Endothelial cell of umbilical vein (primary cell): ENCODE data around the gene SDF4. TPM values are rescaled to one million over a fixed set of nuclear protein-coding genes. Genes with fewer than 3 reads are reported as not detected.

ENCODE experiments used
- BruUV-seq: library from RNA; stranded (reverse); fragments of 400-500 nt; replicated peaks from 2 replicates; lab custom pipeline; 2021; lab: Mats Ljungman, UMichigan
- CTCF ChIA-PET: fragments of 300-600, 350-600 bp; sonication (Branson Sonifier 250); formaldehyde crosslinking; loops from one replicate; lab custom pipeline; 2021; ENCODE audit warnings: antibody characterized with exemption, inconsistent platforms; lab: Charles Lee
- POLR2A ChIA-PET: fragments of 300-600, 350-600 bp; sonication (Branson Sonifier 250); formaldehyde crosslinking; loops from one replicate; lab custom pipeline; 2021; ENCODE audit warnings: antibody characterized with exemption, inconsistent platforms; lab: Charles Lee
- DNase-seq: peaks from one replicate; pipeline ENCODE4 v3.0.0-alpha.2; 2011; ENCODE audit warnings: low read depth, low spot score
- FAIRE-seq: peaks from 2 replicates; lab custom pipeline; 2011; peaks lifted over from hg19 to GRCh38; lab: Jason Lieb, UNC
- H2AFZ ChIP-seq: 2 replicates; pipeline ENCODE4 v1.6.0; 2012; ENCODE audit warnings: low read depth, low read length, control low read depth, inconsistent platforms
- H3K27ac ChIP-seq: 2 replicates; pipeline ENCODE4 v1.5.1; 2011; ENCODE audit warnings: low read depth, mild to moderate bottlenecking, control low read depth, low read length, moderate library complexity; ENCODE audit not compliant: insufficient read depth
- H3K27me3 ChIP-seq, 2 experiments: 2 replicates each; pipeline versions ENCODE4 v1.6.0 to v1.6.1; 2011; ENCODE audit warnings: low read length in 2 of 2, mixed read lengths in 1 of 2; ENCODE audit not compliant: control insufficient read depth in 2 of 2, insufficient read depth in 2 of 2
- H3K36me3 ChIP-seq, 2 experiments: 2 replicates in 1 of 2; 3 replicates in 1 of 2; pipeline ENCODE4 v1.5.1; 2011; ENCODE audit warnings: low read length in 2 of 2, mild to moderate bottlenecking in 1 of 2, moderate library complexity in 1 of 2; ENCODE audit not compliant: control insufficient read depth in 2 of 2, insufficient read depth in 2 of 2; ENCODE audit errors: extremely low read depth in 1 of 2
- H3K4me1 ChIP-seq: 3 replicates; pipeline ENCODE4 v1.5.1; 2011; ENCODE audit warnings: mild to moderate bottlenecking, low read length; ENCODE audit not compliant: control insufficient read depth, insufficient read depth; ENCODE audit errors: extremely low read depth
- H3K4me2 ChIP-seq: 2 replicates; pipeline ENCODE4 v1.6.1; 2011; ENCODE audit warnings: low read length, control low read depth, mixed read lengths; ENCODE audit not compliant: insufficient read depth
- H3K4me3 ChIP-seq, 3 experiments: fragments of 200-600 bp in 1 of 3; sonication (generic), shearing (Covaris generic) in 1 of 3; replicated peaks in 1 of 3; 2 replicates each; pipeline ENCODE4 v1.5.1; 2011 to 2016; ENCODE audit warnings: control low read depth in 3 of 3, low read length in 3 of 3, mild to moderate bottlenecking in 2 of 3, inconsistent platforms in 1 of 3, low read depth in 1 of 3, moderate library complexity in 1 of 3; ENCODE audit not compliant: insufficient read depth in 1 of 3
- H3K79me2 ChIP-seq: 2 replicates; pipeline ENCODE4 v1.6.0; 2012; ENCODE audit warnings: low read length, inconsistent platforms; ENCODE audit not compliant: control insufficient read depth, insufficient read depth
- H3K9ac ChIP-seq: replicated peaks from 2 replicates; pipeline ENCODE3; 2011; ENCODE audit warnings: low read length, control low read depth; ENCODE audit not compliant: insufficient read depth; ENCODE audit errors: extremely low read depth
- H3K9me1 ChIP-seq: replicated peaks from 3 replicates; pipeline ENCODE4 v1.6.0; 2011; ENCODE audit warnings: mild to moderate bottlenecking, low read length; ENCODE audit not compliant: control insufficient read depth, insufficient read depth; ENCODE audit errors: extremely low read depth
- H3K9me3 ChIP-seq: replicated peaks from 2 replicates; pipeline ENCODE4 v1.5.1; 2012; ENCODE audit warnings: low read length, inconsistent platforms; ENCODE audit not compliant: control insufficient read depth, insufficient read depth
- H4K20me1 ChIP-seq: replicated peaks from 2 replicates; pipeline ENCODE3; 2011; ENCODE audit warnings: mild to moderate bottlenecking, low read length; ENCODE audit not compliant: control insufficient read depth, insufficient read depth; ENCODE audit errors: extremely low read depth
- EZH2 ChIP-seq: IDR thresholded peaks from 2 replicates; pipeline ENCODE4 v1.6.1; 2012; ENCODE audit warnings: borderline replicate concordance, low read depth, mild to moderate bottlenecking, moderate library complexity, low read length, inconsistent platforms; ENCODE audit not compliant: severe bottlenecking
- GATA2 ChIP-seq: IDR thresholded peaks from 2 replicates; pipeline ENCODE4 v1.7.0; 2011; ENCODE audit warnings: low read depth, mild to moderate bottlenecking, moderate library complexity, mixed read lengths, low read length; ENCODE audit not compliant: insufficient read length, insufficient read depth
- JUN ChIP-seq: IDR thresholded peaks from 2 replicates; pipeline ENCODE4 v1.6.1; 2011; ENCODE audit warnings: borderline replicate concordance, low read depth; ENCODE audit not compliant: insufficient read length, insufficient read depth
- MYC ChIP-seq: IDR thresholded peaks from one replicate; pipeline ENCODE4 v1.6.1; 2011; ENCODE audit warnings: mild to moderate bottlenecking, low read depth, low read length
- POLR2A ChIP-seq: IDR thresholded peaks from 2 replicates; pipeline ENCODE4 v1.6.1; 2012; ENCODE audit warnings: low read depth, mild to moderate bottlenecking, control low read depth, low read length
- POLR2AphosphoS5 ChIP-seq: IDR thresholded peaks from 2 replicates; pipeline ENCODE4 v1.6.1; 2012; ENCODE audit warnings: low read depth, mild to moderate bottlenecking, control low read depth, low read length, moderate library complexity; ENCODE audit not compliant: insufficient read depth
- dilution Hi-C: fragments of 300-500 bp; cut with MboI; formaldehyde crosslinking; loops from one replicate; pipeline ENCODE4 v1.15.0; 2019; ENCODE audit warnings: low sequenced_read_pairs; ENCODE audit not compliant: extremely low pct_ligation_motif_present
- intact Hi-C: fragments of 100-400 bp; cut with micrococcal nuclease; formaldehyde crosslinking; loops from one replicate; pipeline ENCODE4 v1.10.0; 2022
- polyA plus RNA-seq, 4 experiments: library from polyadenylated mRNA; depleted of rRNA in 3 of 4; stranded (reverse) in 3 of 4; unstranded in 1 of 4; fragments of >200 nt; gene quantifications; 2 replicates each; pipeline versions ENCODE4 v1.2.1 to v1.2.3, GENCODE V29; 2011 to 2012; ENCODE audit warnings: missing spikeins in 1 of 4
- total RNA-seq: library from RNA; stranded (reverse); gene quantifications from 2 replicates; pipeline ENCODE4 v1.2.3, GENCODE V29; 2021
- TF ChIP-seq, protein P1 (sequence below): IDR thresholded peaks from 2 replicates; pipeline ENCODE4 v1.6.1; 2011; ENCODE audit not compliant: insufficient read depth, insufficient read length
- TF ChIP-seq, protein P2 (sequence below), 2 donors: IDR thresholded peaks; 1 replicate in 1 of 2; 2 replicates in 1 of 2; pipeline ENCODE4 v1.5.1; 2011; ENCODE audit warnings: low read length in 2 of 2, mild to moderate bottlenecking in 2 of 2, moderate library complexity in 2 of 2, control low read depth in 1 of 2, inconsistent platforms in 1 of 2, low read depth in 1 of 2; ENCODE audit not compliant: insufficient read depth in 1 of 2; ENCODE audit errors: extremely low read depth in 1 of 2

Gene SDF4
- total and polyA plus RNA-seq, 2 donors (not counting 3 experiments of a cell fraction or from before 2014, with no cell fraction given): 175 to 185 TPM

DNA sequence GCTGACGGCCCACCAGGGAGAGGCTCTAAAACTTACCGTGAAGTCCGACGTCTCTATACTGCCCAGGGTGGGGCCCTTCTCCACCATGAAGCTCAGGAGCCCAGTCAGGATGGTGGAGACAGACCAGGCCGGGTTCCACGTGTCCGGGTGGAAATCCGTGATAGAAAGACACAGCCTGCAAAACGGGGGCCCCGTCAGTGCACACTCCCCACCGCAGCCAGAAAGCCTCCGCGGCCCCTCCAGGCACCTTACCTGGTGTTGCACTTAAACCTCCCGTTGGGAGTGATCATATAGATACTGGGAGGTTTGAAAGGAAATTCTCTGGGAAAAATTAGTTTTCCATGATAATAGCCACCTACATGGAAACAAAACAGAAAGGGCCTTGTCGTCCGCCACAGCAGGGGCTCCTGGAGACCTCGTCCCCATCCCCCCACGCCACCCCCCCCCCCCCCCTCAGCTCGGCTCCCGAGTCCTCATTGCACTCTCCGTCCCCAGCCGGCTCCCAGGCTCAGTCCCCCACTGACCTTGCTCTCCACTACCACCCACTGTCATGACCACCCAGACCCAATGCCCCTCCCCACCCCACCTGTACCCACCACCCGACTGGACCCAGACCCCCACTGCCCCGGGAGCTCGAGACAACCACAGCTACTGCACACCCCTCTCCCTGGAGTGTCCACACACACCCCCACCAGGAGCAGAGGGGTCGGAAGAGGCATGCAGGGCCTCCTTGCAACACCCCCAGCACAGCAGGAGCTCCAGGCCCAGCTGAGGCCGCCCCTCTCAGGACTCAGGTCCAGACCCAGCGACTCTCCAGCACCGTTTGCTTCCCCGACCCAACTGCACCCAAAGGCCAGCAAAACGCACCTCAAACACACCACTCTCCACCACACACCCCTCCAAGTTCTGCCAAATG, 25.4 kb upstream of the SDF4 start:
- TF ChIP-seq, protein P1, sequence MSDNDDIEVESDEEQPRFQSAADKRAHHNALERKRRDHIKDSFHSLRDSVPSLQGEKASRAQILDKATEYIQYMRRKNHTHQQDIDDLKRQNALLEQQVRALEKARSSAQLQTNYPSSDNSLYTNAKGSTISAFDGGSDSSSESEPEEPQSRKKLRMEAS: no peak
- TF ChIP-seq POLR2AphosphoS5: no peak
- no peak for TF ChIP-seq POLR2A
- no peak for TF ChIP-seq JUN
- no peak for TF ChIP-seq GATA2
- no peak for TF ChIP-seq EZH2
- no peak for TF ChIP-seq MYC
- TF ChIP-seq, protein P2, sequence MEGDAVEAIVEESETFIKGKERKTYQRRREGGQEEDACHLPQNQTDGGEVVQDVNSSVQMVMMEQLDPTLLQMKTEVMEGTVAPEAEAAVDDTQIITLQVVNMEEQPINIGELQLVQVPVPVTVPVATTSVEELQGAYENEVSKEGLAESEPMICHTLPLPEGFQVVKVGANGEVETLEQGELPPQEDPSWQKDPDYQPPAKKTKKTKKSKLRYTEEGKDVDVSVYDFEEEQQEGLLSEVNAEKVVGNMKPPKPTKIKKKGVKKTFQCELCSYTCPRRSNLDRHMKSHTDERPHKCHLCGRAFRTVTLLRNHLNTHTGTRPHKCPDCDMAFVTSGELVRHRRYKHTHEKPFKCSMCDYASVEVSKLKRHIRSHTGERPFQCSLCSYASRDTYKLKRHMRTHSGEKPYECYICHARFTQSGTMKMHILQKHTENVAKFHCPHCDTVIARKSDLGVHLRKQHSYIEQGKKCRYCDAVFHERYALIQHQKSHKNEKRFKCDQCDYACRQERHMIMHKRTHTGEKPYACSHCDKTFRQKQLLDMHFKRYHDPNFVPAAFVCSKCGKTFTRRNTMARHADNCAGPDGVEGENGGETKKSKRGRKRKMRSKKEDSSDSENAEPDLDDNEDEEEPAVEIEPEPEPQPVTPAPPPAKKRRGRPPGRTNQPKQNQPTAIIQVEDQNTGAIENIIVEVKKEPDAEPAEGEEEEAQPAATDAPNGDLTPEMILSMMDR (IDR thresholded peaks at IDR 0.05; ENCODE audit: extremely low read depth in 1 of 2, insufficient read depth in 1 of 2, low read depth in 1 of 2, low read length in 2 of 2): no peak
- intact Hi-C loops (no loop called here), dilution Hi-C loops (no loop called here)
- H3K4me2 ChIP-seq: no peak overlapping the region
- FAIRE-seq (no peak), DNase-seq (no peak)
- H3K4me3 ChIP-seq: no peak overlapping the region
- no peaks in the 10 kb centered on the region for H3K27me3 ChIP-seq
- peaks cover 0 to 26% of the 10 kb centered on the region in 2 experiments for H3K36me3 ChIP-seq
- H3K9me3 ChIP-seq: no peaks in the 10 kb centered on the region
- CTCF ChIA-PET: interaction anchor here (0.9 kb wide), 1 partner anchor 135 kb away, joined by 3 read pairs; no protein-coding TSS in a partner anchor
- H3K9ac ChIP-seq: no peak overlapping the region
- peaks cover 19% of the 10 kb centered on the region for H3K4me1 ChIP-seq
- H3K9me1 ChIP-seq: no peaks in the 10 kb centered on the region
- no peak overlapping the region for H3K27ac ChIP-seq
- H3K79me2 ChIP-seq: peaks cover 8% of the 10 kb centered on the region
- no peak overlapping the region for H2AFZ ChIP-seq
- no peaks in the 10 kb centered on the region for H4K20me1 ChIP-seq
- POLR2A ChIA-PET: no interaction called here
- no TSS peak for BruUV-seq
